HCT116 (cell line): Measurements from ENCODE around the gene CENPB. TPM values are rescaled to one million over a fixed set of nuclear protein-coding genes. Genes with fewer than 3 reads are reported as not detected.

Source experiments
- ATAC-seq: fragments of 200-7000 bp; cut with Tn5 transposase; 2 replicates; pipeline ENCODE4 v1.9.1; 2020; ENCODE audit warnings: mild to moderate bottlenecking, moderate library complexity
- BruUV-seq: library from RNA; stranded (reverse); fragments of 400-500 nt; replicated peaks from 2 replicates; lab custom pipeline; 2021; lab: Mats Ljungman, UMichigan
- CTCF ChIA-PET: fragments of 300-600 bp; sonication (Branson Sonifier 250); formaldehyde crosslinking; loops from one replicate; lab custom pipeline; 2021; ENCODE audit warnings: antibody characterized with exemption; lab: Charles Lee
- POLR2A ChIA-PET: fragments of 300-600, 350-600 bp; sonication (Branson Sonifier 250); formaldehyde crosslinking; loops from one replicate; lab custom pipeline; 2021; ENCODE audit warnings: antibody characterized with exemption; lab: Charles Lee
- RAD21 ChIA-PET, 2 experiments: fragments of 300-600 bp; sonication (Branson Sonifier 250); formaldehyde crosslinking; loops; one replicate each; lab custom pipeline; 2023; ENCODE audit warnings: low total read pairs in 2 of 2; ENCODE audit not compliant: uncharacterized antibody in 2 of 2, unreplicated experiment in 2 of 2, low non-redundant PET in 1 of 2; lab: Charles Lee
- DNase-seq: peaks from one replicate; pipeline ENCODE4 v3.0.0-alpha.2; 2010; ENCODE audit warnings: low read depth, low spot score
- H2AFZ ChIP-seq: fragments of 200-600 bp; shearing (Covaris generic), sonication (generic); 2 replicates; pipeline ENCODE4 v1.6.1; 2017; ENCODE audit warnings: low read depth, mixed run types, mixed read lengths, antibody characterized with exemption, low read length; ENCODE audit not compliant: poor library complexity, severe bottlenecking
- H3K27ac ChIP-seq: 2 replicates; pipeline ENCODE4 v1.5.1; 2012; ENCODE audit warnings: low read depth, low read length
- H3K27me3 ChIP-seq: fragments of 200-600 bp; sonication (generic); 2 replicates; pipeline ENCODE4 v1.6.1; 2016; ENCODE audit warnings: mixed run types, low read length, mixed read lengths; ENCODE audit not compliant: insufficient read depth
- H3K36me3 ChIP-seq, 2 experiments: fragments of 200-500 bp in 1 of 2; fragments of 200-600 bp in 1 of 2; sonication (Bioruptor generic) in 1 of 2; sonication (generic) in 1 of 2; 2 replicates each; pipeline versions ENCODE4 v1.5.1 to v1.6.1; 2014 to 2016; ENCODE audit warnings: low read length in 2 of 2, inconsistent platforms in 1 of 2, mixed read lengths in 1 of 2, mixed run types in 1 of 2; ENCODE audit not compliant: insufficient read depth in 2 of 2, control insufficient read depth in 1 of 2
- H3K4me1 ChIP-seq, 2 experiments: fragments of 200-600 bp in 1 of 2; sonication (generic) in 1 of 2; 2 replicates each; pipeline versions ENCODE4 v1.5.1 to v1.6.1; 2012 to 2017; ENCODE audit warnings: low read length in 2 of 2, inconsistent platforms in 1 of 2, mild to moderate bottlenecking in 1 of 2, mixed read lengths in 1 of 2, mixed run types in 1 of 2, moderate library complexity in 1 of 2; ENCODE audit not compliant: insufficient read depth in 2 of 2, control insufficient read depth in 1 of 2
- H3K4me2 ChIP-seq: fragments of 200-600 bp; sonication (generic); 2 replicates; pipeline ENCODE4 v1.6.1; 2017; ENCODE audit warnings: mixed run types, low read length, mixed read lengths
- H3K4me3 ChIP-seq, 2 experiments: fragments of 200-600 bp in 1 of 2; sonication (generic) in 1 of 2; replicated peaks in 1 of 2; 2 replicates each; pipeline ENCODE4 v1.5.1; 2011 to 2016; ENCODE audit warnings: low read length in 2 of 2, control low read depth in 1 of 2, low read depth in 1 of 2, mild to moderate bottlenecking in 1 of 2, mixed read lengths in 1 of 2, mixed run types in 1 of 2
- H3K79me2 ChIP-seq: fragments of 200-600 bp; sonication (generic); 2 replicates; pipeline ENCODE4 v1.6.1; 2017; ENCODE audit warnings: mild to moderate bottlenecking, mixed run types, low read length, moderate library complexity, mixed read lengths; ENCODE audit not compliant: insufficient read depth
- H3K9ac ChIP-seq: fragments of 200-600 bp; sonication (generic); 2 replicates; pipeline ENCODE4 v1.6.1; 2016; ENCODE audit warnings: low read length, mixed read lengths
- H3K9me2 ChIP-seq: fragments of 200-600 bp; sonication (generic), shearing (Covaris generic); 2 replicates; pipeline ENCODE4 v1.6.1; 2017; ENCODE audit warnings: mixed run types, mild to moderate bottlenecking, moderate library complexity; ENCODE audit not compliant: insufficient read depth
- H3K9me3 ChIP-seq, 2 experiments: fragments of 200-500 bp in 1 of 2; fragments of 200-600 bp in 1 of 2; sonication (Bioruptor generic) in 1 of 2; sonication (generic) in 1 of 2; 2 replicates each; pipeline ENCODE4 v1.6.1; 2014 to 2017; ENCODE audit warnings: low read length in 2 of 2, mixed read lengths in 2 of 2, inconsistent platforms in 1 of 2, low read depth in 1 of 2, mild to moderate bottlenecking in 1 of 2, mixed run types in 1 of 2, moderate library complexity in 1 of 2; ENCODE audit not compliant: control insufficient read depth in 1 of 2, insufficient read depth in 1 of 2
- H4K20me1 ChIP-seq: fragments of 200-600 bp; sonication (generic), shearing (Covaris generic); 2 replicates; pipeline ENCODE4 v1.6.1; 2017; ENCODE audit warnings: mixed run types, mild to moderate bottlenecking, moderate library complexity; ENCODE audit not compliant: insufficient read depth
- CBX3 ChIP-seq: IDR thresholded peaks from 2 replicates; pipeline ENCODE4 v1.6.1; 2012; ENCODE audit warnings: low read depth
- CEBPB ChIP-seq: IDR thresholded peaks from 2 replicates; pipeline ENCODE4 v1.6.1; 2012; ENCODE audit warnings: low read depth
- EZH2 ChIP-seq: fragments of 200-600 bp; sonication (generic); IDR thresholded peaks from 2 replicates; pipeline ENCODE4 v1.6.1; 2017; ENCODE audit warnings: antibody characterized with exemption, mixed run types
- FOSL1 ChIP-seq: IDR thresholded peaks from 2 replicates; pipeline ENCODE4 v1.6.1; 2012; ENCODE audit warnings: low read depth
- JUND ChIP-seq: IDR thresholded peaks from 2 replicates; pipeline ENCODE4 v1.6.1; 2012
- POLR2A ChIP-seq: IDR thresholded peaks from 2 replicates; pipeline ENCODE4 v1.7.0; 2011; ENCODE audit warnings: borderline replicate concordance; ENCODE audit not compliant: insufficient read depth, insufficient read length; ENCODE audit errors: extremely low read depth
- POLR2AphosphoS5 ChIP-seq: IDR thresholded peaks from 2 replicates; pipeline ENCODE4 v1.6.1; 2011; ENCODE audit warnings: mild to moderate bottlenecking, low read depth, low read length, moderate library complexity
- RAD21 ChIP-seq: IDR thresholded peaks from 2 replicates; pipeline ENCODE4 v1.6.1; 2012; ENCODE audit warnings: low read depth, mild to moderate bottlenecking
- SIN3A ChIP-seq: IDR thresholded peaks from 2 replicates; pipeline ENCODE4 v1.6.1; 2012; ENCODE audit warnings: low read depth
- SP1 ChIP-seq: IDR thresholded peaks from 2 replicates; pipeline ENCODE4 v1.6.1; 2012; ENCODE audit warnings: low read depth
- SRF ChIP-seq: IDR thresholded peaks from 2 replicates; pipeline ENCODE4 v1.6.1; 2012; ENCODE audit warnings: low read depth
- TCF7L2 ChIP-seq: IDR thresholded peaks from 2 replicates; pipeline ENCODE4 v1.7.0; 2011; ENCODE audit warnings: borderline replicate concordance, inconsistent platforms; ENCODE audit not compliant: insufficient read depth, insufficient read length; ENCODE audit errors: extremely low read depth
- YY1 ChIP-seq: IDR thresholded peaks from 2 replicates; pipeline ENCODE4 v1.6.1; 2011; ENCODE audit warnings: low read length, low read depth, moderate library complexity, mild to moderate bottlenecking; ENCODE audit not compliant: insufficient replicate concordance; ENCODE audit errors: extremely low read depth
- ZNF274 ChIP-seq: fragments of 200-500 bp; sonication (Bioruptor generic); IDR thresholded peaks from 2 replicates; pipeline ENCODE4 v1.6.1; 2014; ENCODE audit warnings: mild to moderate bottlenecking, low read depth, low read length, inconsistent platforms
- intact Hi-C: fragments of 100-400 bp; cut with micrococcal nuclease; formaldehyde crosslinking; loops from 2 replicates; pipeline ENCODE4 v1.10.0; 2022
- total RNA-seq: library from RNA; stranded (reverse); gene quantifications from one replicate; pipeline ENCODE4 v1.2.1, GENCODE V29; 2021; ENCODE audit not compliant: unreplicated experiment

The CENPB gene
- total RNA-seq, 1 experiment from 2014 or later: 67.2 TPM

DNA sequence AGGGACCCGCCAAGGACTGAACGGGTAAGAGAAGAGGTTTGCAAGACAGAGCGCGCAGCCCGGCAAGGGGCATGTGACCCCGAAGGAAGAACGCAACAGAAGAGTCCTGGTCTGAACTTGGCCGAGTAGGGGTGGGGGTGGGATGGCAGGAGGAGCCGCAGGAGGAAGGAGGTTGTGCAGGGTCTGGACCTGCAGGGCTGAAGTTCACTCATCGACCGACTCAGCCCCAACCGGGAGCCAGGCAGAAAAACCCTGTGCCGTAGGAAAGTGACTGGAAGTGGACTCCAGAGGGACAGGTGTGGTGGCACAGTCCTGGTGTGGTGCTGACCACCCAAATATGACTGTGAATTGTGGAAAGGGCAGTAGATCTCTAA is 34.2 kb downstream of the CENPB start:
- no TSS peak for BruUV-seq
- ATAC-seq (no peak), DNase-seq (no peak)
- TF ChIP-seq SRF: no peak
- TF ChIP-seq POLR2A: no peak
- no peak for TF ChIP-seq TCF7L2
- H3K79me2 ChIP-seq: 0 out of 2 replicates have a peak, but pooled peaks cover 2% of the 10 kb centered on the region
- no peak overlapping the region for H2AFZ ChIP-seq
- no peak overlapping the region for H3K27ac ChIP-seq
- no peak overlapping the region for H3K9ac ChIP-seq
- intact Hi-C loops: no loop called here
- H3K4me3 ChIP-seq: no peak overlapping the region
- no peaks in the 10 kb centered on the region for H4K20me1 ChIP-seq
- H3K27me3 ChIP-seq: no peaks in the 10 kb centered on the region
- ChIA-PET RAD21 (interaction anchor here in 1 of 2 experiments (0.9 to 1.7 kb wide), 2 partner anchors 66 to 103 kb away, joined by 3 read pairs; no protein-coding TSS in a partner anchor), POLR2A (interaction anchor here (0.5 kb wide), 1 partner anchor 228 kb away, joined by 3 read pairs; no protein-coding TSS in a partner anchor), CTCF (interaction anchor here (0.7 to 1.8 kb wide), 9 partner anchors 8 to 103 kb away, joined by 3 to 8 read pairs (median 4); partner anchors contain the start of genes ADISSP and SPEF1)
- H3K4me2 ChIP-seq: no peak overlapping the region
- H3K36me3 ChIP-seq: peaks cover 6 to 23% of the 10 kb centered on the region in 2 experiments; a peak in 3 of 4 replicates
- peaks cover 0 to 8% of the 10 kb centered on the region in 2 experiments; a peak in 1 of 4 replicates for H3K4me1 ChIP-seq
- no peaks in the 10 kb centered on the region for H3K9me3 ChIP-seq
- no peaks in the 10 kb centered on the region for H3K9me2 ChIP-seq

GRCh38 chr20:3751675-3752385 is 34.7 kb downstream of the CENPB start:
- ATAC-seq (no peak), DNase-seq (no peak)
- H3K36me3 ChIP-seq: peaks cover 6 to 23% of the 10 kb centered on the region in 2 experiments; a peak in 3 of 4 replicates
- POLR2A ChIA-PET: no interaction called here
- no peaks in the 10 kb centered on the region for H3K9me2 ChIP-seq
- H4K20me1 ChIP-seq: no peaks in the 10 kb centered on the region
- 0 out of 2 replicates have a peak, but pooled peaks cover 2% of the 10 kb centered on the region for H3K79me2 ChIP-seq
- no peak overlapping the region for H2AFZ ChIP-seq
- BruUV-seq: no TSS peak
- H3K4me2 ChIP-seq: no peak overlapping the region
- intact Hi-C loops: no loop called here
- no peak overlapping the region for H3K27ac ChIP-seq
- H3K27me3 ChIP-seq: no peaks in the 10 kb centered on the region
- H3K4me1 ChIP-seq: peaks cover 0 to 8% of the 10 kb centered on the region in 2 experiments; a peak in 1 of 4 replicates
- H3K9me3 ChIP-seq: no peaks in the 10 kb centered on the region
- RAD21 ChIA-PET: interaction anchor here in 1 of 2 experiments (1.7 kb wide), 1 partner anchor 66 kb away, joined by 3 read pairs; no protein-coding TSS in a partner anchor
- no peak for TF ChIP-seq CBX3
- no peak for TF ChIP-seq SIN3A
- no peak for TF ChIP-seq RAD21
- TF ChIP-seq FOSL1: no peak
- no peak for TF ChIP-seq TCF7L2
- no peak for TF ChIP-seq JUND
- TF ChIP-seq POLR2A: no peak
- TF ChIP-seq ZNF274: no peak
- TF ChIP-seq EZH2: no peak
- no peak for TF ChIP-seq SRF
- no peak for TF ChIP-seq YY1
- TF ChIP-seq POLR2AphosphoS5: no peak
- no peak for TF ChIP-seq CEBPB
- no peak for TF ChIP-seq SP1
- CTCF ChIA-PET: interaction anchor here (1.8 kb wide), 1 partner anchor 103 kb away, joined by 8 read pairs; no protein-coding TSS in a partner anchor
- no peak overlapping the region for H3K9ac ChIP-seq
- H3K4me3 ChIP-seq: no peak overlapping the region
